Loucy (cell line): ENCODE results near the gene SIGLEC7.
A peak's percentile ranks its signal among the peaks of the same experiment; 100 is the strongest.

Experiments
- H2AFZ ChIP-seq: fragments of 200-600 bp; sonication (generic); 2 replicates; pipeline ENCODE4 v1.6.0; 2016; ENCODE audit warnings: antibody characterized with exemption, mild to moderate bottlenecking, low read length, moderate library complexity
- H3F3A ChIP-seq: fragments of 200-600 bp; 2 replicates; pipeline ENCODE4 v1.6.0; 2016; ENCODE audit warnings: antibody characterized with exemption, low read depth, mild to moderate bottlenecking
- H3K27me3 ChIP-seq: fragments of 200-600 bp; sonication (generic); 2 replicates; pipeline ENCODE4 v1.6.1; 2014; ENCODE audit warnings: low read length, mild to moderate bottlenecking; ENCODE audit not compliant: insufficient read depth, poor library complexity, severe bottlenecking
- H3K36me3 ChIP-seq: fragments of 200-600 bp; sonication (generic); 2 replicates; pipeline ENCODE4 v1.6.1; 2016; ENCODE audit warnings: low read length; ENCODE audit not compliant: insufficient read depth
- H3K4me1 ChIP-seq: fragments of 200-600 bp; sonication (generic); 2 replicates; pipeline ENCODE4 v1.5.1; 2014; ENCODE audit warnings: low read length, mild to moderate bottlenecking; ENCODE audit not compliant: insufficient read depth, poor library complexity, severe bottlenecking
- H3K4me2 ChIP-seq: fragments of 200-600 bp; sonication (generic); 2 replicates; pipeline ENCODE4 v1.6.0; 2014; ENCODE audit warnings: antibody characterized with exemption, low read length, low read depth, mild to moderate bottlenecking; ENCODE audit not compliant: poor library complexity, severe bottlenecking
- H3K4me3 ChIP-seq: fragments of 200-600 bp; sonication (generic); 2 replicates; pipeline ENCODE4 v1.5.1; 2014; ENCODE audit warnings: low read length, mild to moderate bottlenecking, mixed read lengths; ENCODE audit not compliant: poor library complexity, severe bottlenecking
- H3K79me2 ChIP-seq: fragments of 200-600 bp; sonication (generic); 2 replicates; pipeline ENCODE4 v1.6.1; 2014; ENCODE audit warnings: low read length; ENCODE audit not compliant: insufficient read depth
- H3K9ac ChIP-seq: fragments of 200-600 bp; sonication (generic); 2 replicates; pipeline ENCODE4 v1.6.0; 2014; ENCODE audit warnings: mild to moderate bottlenecking, low read depth, low read length, moderate library complexity; ENCODE audit not compliant: poor library complexity, severe bottlenecking
- H3K9me2 ChIP-seq: fragments of 200-600 bp; sonication (generic); replicated peaks from 2 replicates; pipeline ENCODE4 v1.6.1; 2016; ENCODE audit warnings: low read depth, low read length, mixed read lengths
- H3K9me3 ChIP-seq: fragments of 200-600 bp; sonication (generic); 2 replicates; pipeline ENCODE4 v1.6.1; 2014; ENCODE audit warnings: mild to moderate bottlenecking, antibody characterized with exemption, low read length, low read depth; ENCODE audit not compliant: insufficient read depth
- H4K20me1 ChIP-seq: fragments of 200-600 bp; sonication (generic); 2 replicates; pipeline ENCODE4 v1.6.0; 2014; ENCODE audit warnings: antibody characterized with exemption, low read length, mild to moderate bottlenecking; ENCODE audit not compliant: insufficient read depth, poor library complexity, severe bottlenecking
- EZH2phosphoT487 ChIP-seq: fragments of 200-600 bp; IDR thresholded peaks from 2 replicates; pipeline ENCODE4 v1.6.1; 2018; ENCODE audit warnings: antibody characterized with exemption, mild to moderate bottlenecking, moderate library complexity, borderline replicate concordance
- TF ChIP-seq, protein P1 (sequence below): fragments of 200-600 bp; sonication (generic); conservative IDR thresholded peaks from 2 replicates; pipeline ENCODE4 v1.5.1; 2014; ENCODE audit warnings: mild to moderate bottlenecking, antibody characterized with exemption, low read length

Gene SIGLEC7

GRCh38 chr19:51156710-51157109 lies 14.6 kb downstream of the SIGLEC7 start:
- H3K79me2 ChIP-seq, result no peaks in the 10 kb centered on the region
- H3K4me2 ChIP-seq, result no peak overlapping the region
- H3K36me3 ChIP-seq, result no peaks in the 10 kb centered on the region
- H3K4me3 ChIP-seq, result no peak overlapping the region
- no peaks in the 10 kb centered on the region for H3K27me3 ChIP-seq
- H3F3A ChIP-seq, result no peaks in the 10 kb centered on the region
- no peaks in the 10 kb centered on the region for H3K9me3 ChIP-seq
- TF ChIP-seq EZH2phosphoT487, result no peak
- TF ChIP-seq, protein P1, sequence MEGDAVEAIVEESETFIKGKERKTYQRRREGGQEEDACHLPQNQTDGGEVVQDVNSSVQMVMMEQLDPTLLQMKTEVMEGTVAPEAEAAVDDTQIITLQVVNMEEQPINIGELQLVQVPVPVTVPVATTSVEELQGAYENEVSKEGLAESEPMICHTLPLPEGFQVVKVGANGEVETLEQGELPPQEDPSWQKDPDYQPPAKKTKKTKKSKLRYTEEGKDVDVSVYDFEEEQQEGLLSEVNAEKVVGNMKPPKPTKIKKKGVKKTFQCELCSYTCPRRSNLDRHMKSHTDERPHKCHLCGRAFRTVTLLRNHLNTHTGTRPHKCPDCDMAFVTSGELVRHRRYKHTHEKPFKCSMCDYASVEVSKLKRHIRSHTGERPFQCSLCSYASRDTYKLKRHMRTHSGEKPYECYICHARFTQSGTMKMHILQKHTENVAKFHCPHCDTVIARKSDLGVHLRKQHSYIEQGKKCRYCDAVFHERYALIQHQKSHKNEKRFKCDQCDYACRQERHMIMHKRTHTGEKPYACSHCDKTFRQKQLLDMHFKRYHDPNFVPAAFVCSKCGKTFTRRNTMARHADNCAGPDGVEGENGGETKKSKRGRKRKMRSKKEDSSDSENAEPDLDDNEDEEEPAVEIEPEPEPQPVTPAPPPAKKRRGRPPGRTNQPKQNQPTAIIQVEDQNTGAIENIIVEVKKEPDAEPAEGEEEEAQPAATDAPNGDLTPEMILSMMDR, result no peak
- H3K4me1 ChIP-seq, result no peaks in the 10 kb centered on the region
- no peak overlapping the region for H3K9ac ChIP-seq
- H4K20me1 ChIP-seq, result no peaks in the 10 kb centered on the region
- H2AFZ ChIP-seq, result no peak overlapping the region
- H3K9me2 ChIP-seq, result no peaks in the 10 kb centered on the region

DNA sequence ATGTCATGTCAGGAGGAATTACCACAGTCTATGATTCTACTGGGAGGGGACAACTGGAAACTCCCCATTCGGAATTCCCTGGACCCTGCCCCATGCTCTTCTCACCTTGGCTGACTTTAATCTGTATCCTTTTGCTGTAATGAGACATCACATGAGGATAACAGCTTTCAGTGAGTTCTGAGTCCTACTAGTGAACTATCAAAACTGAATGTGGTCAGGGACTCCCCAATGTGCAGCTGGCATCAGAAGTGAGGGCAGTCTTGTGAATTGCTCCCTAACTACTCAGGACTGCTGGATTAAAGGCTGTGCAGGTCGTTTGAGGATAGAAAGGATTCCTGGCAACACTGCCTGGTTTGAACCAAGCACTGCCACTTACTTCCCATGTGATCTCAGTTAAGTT lies 15.2 kb downstream of the SIGLEC7 start:
- H2AFZ ChIP-seq, result 0 out of 2 replicates have a peak overlapping the region, but pooled peaks have one; percentile 0

DNA sequence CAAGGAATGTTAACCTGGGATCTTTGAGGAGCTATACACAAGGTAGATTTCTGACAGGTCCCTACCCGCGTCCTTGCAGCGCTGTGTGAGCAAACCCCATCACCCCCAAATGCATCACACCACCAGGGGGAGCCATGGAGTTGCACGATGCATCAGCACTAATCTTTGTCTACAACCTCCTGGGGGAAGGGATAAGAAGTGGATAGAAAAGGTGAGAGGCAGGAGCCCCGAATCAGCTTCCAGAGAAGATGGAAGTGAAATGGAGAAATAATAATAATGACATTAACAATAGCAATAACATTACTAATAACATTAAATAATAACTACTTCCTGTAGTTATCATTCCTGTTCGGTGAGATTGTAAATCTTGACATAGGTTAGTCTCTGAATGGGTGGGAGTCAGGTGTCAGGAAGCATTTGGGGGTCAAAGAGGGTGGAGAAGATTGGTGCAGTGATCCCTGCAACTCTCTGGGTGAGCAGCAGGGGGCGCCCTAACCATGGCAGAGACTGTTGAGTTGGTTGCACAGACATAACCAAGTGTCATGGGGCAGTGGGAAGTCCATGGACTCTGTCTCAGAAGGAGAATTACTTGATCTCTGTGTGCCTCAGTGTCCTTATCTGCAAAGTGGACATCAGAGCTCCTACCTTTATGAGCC lies 16.5 kb downstream of the SIGLEC7 start:
- Histone ChIP-seq H3K4me2 (no peak overlapping the region), H3F3A (no peaks in the 10 kb centered on the region), H3K4me3 (no peak overlapping the region), H2AFZ (peak overlapping the region; percentile 70), H3K4me1 (peaks cover 5% of the 10 kb centered on the region), H3K9me3 (no peaks in the 10 kb centered on the region), H3K9ac (no peak overlapping the region), H3K9me2 (no peaks in the 10 kb centered on the region), H4K20me1 (no peaks in the 10 kb centered on the region), H3K27me3 (no peaks in the 10 kb centered on the region), H3K36me3 (no peaks in the 10 kb centered on the region), H3K79me2 (no peaks in the 10 kb centered on the region)
- no peak for TF ChIP-seq EZH2phosphoT487
- TF ChIP-seq, protein P1, result peak; percentile 90

More for the DNA sequence above, 15.2 kb downstream of the SIGLEC7 start:
- Histone ChIP-seq H3K9ac (no peak overlapping the region), H3K4me2 (no peak overlapping the region), H3K9me2 (no peaks in the 10 kb centered on the region), H3K79me2 (no peaks in the 10 kb centered on the region), H4K20me1 (no peaks in the 10 kb centered on the region), H3K36me3 (no peaks in the 10 kb centered on the region), H3F3A (no peaks in the 10 kb centered on the region), H3K27me3 (no peaks in the 10 kb centered on the region), H3K9me3 (no peaks in the 10 kb centered on the region), H3K4me3 (no peak overlapping the region), H3K4me1 (peaks cover under 1% of the 10 kb centered on the region)
- TF ChIP-seq EZH2phosphoT487, result no peak
- TF ChIP-seq, protein P1, result no peak
